Measurements from ENCODE around the gene PPP2R5D.

GRCh38 chr6:42973926-42974325, 10.4 kb upstream of the PPP2R5D start:
- TF ChIP-seq TAF1 (IDR thresholded peaks at IDR 0.05; ENCODE audit: borderline replicate concordance, insufficient read depth, low read length) = no peak
- no peak for TF ChIP-seq POLR2AphosphoS5 (IDR thresholded peaks at IDR 0.05; ENCODE audit: low read depth, low read length)
- TF ChIP-seq REST (IDR thresholded peaks at IDR 0.05; ENCODE audit: insufficient read depth in 1 of 2, low read depth in 2 of 2, low read length in 2 of 2) = no peak
- no peak for TF ChIP-seq SIN3A (IDR thresholded peaks at IDR 0.05; ENCODE audit: borderline replicate concordance, insufficient read depth, low read length)
- no peak for TF ChIP-seq FOXP2 (optimal IDR thresholded peaks at IDR 0.05; ENCODE audit: borderline replicate concordance, extremely low read depth, extremely low read length, insufficient read depth)

Data from PFSK-1 (cell line).